Measurements from ENCODE around the gene ZNF804B. TPM values are rescaled to one million over a fixed set of nuclear protein-coding genes. Genes with fewer than 3 reads are reported as not detected.
A peak's percentile ranks its signal among the peaks of the same experiment; 100 is the strongest.

Gene ZNF804B
- 0.09 TPM in 1 of 2 replicates, not detected in the other for total RNA-seq (2011; cell fraction: chromatin; rRNA removed; ENCODE audit: low replicate concordance)
- under 0.01 TPM in 1 of 2 replicates, not detected in the other for total RNA-seq (2011; cell fraction: nucleolus; rRNA removed)
- not detected in 2 replicates for total RNA-seq (2011; cell fraction: nucleoplasm; rRNA removed)
- total RNA-seq (2014; rRNA removed), result 0.08 and 0.09 TPM in 2 replicates
- total RNA-seq (2014; rRNA removed; fragmentation: Illumina TruSeq; extraction: Trizol), result 0.03 TPM in 1 of 2 replicates, not detected in the other
- total RNA-seq (2015; rRNA removed; fragmentation: Illumina TruSeq; extraction: Trizol), result 0.22 and 0.23 TPM in 2 replicates
- 0.04 and 0.07 TPM in 2 replicates for total RNA-seq (2021)
- polyA plus RNA-seq (2011; rRNA removed), result not detected in 2 replicates
- not detected in 2 replicates for polyA plus RNA-seq (2011; cell fraction: cytosol; rRNA removed)
- 0.20 TPM in 1 of 2 replicates, not detected in the other for polyA plus RNA-seq (2011; cell fraction: nucleus; rRNA removed)
- polyA plus RNA-seq (2012), result 0.08 and 0.12 TPM in 2 replicates
- polyA plus RNA-seq (2014; fragmentation: Illumina TruSeq; extraction: Trizol), result not detected in 2 replicates
- polyA plus RNA-seq (2014; fragmentation: Nextera tagmentation; extraction: Ambion mirVana), result not detected
- not detected in 2 replicates for polyA plus RNA-seq (2014; rRNA removed)
- 0.07 TPM in 1 of 2 replicates, not detected in the other for polyA minus RNA-seq (2011; rRNA and poly(A)+ RNA removed)
- polyA minus RNA-seq (2011; cell fraction: cytosol; rRNA and poly(A)+ RNA removed), result not detected in 2 replicates
- polyA minus RNA-seq (2011; cell fraction: nucleus; rRNA and poly(A)+ RNA removed), result 0.13 TPM in 1 of 2 replicates, not detected in the other
- percentile 12 among the genes with signal in this experiment for Bru-seq, nascent RNA
- percentile 11 among the genes with signal in this experiment for BruChase-seq, experiment 1, labeled RNA remaining after a 2-hour chase
- percentile 14 among the genes with signal in this experiment for BruChase-seq, experiment 2, labeled RNA remaining after a 6-hour chase
- long read RNA-seq, experiment 1, result 0 reads
- long read RNA-seq, experiment 2, partial matches to known transcripts, result 0 of 1 reads
- long read RNA-seq, experiment 2, other reads (novel, unspliced or antisense), result 1 of 1 reads
- long read RNA-seq, experiment 3, result 0 reads

- Histone ChIP-seq H3K27me3 (ENCODE audit: control insufficient read depth in 2 of 2, insufficient read depth in 2 of 2, low read length in 2 of 2) (no peaks in the 10 kb centered on the region), H3K4me2 (ENCODE audit: insufficient read depth, low read length) (peak within 1 kb of the TSS; percentile 74), H2AFZ (ENCODE audit: low read depth, low read length) (peak within 1 kb of the TSS; percentile 69), H3K9me1 (ENCODE audit: control insufficient read depth, insufficient read depth, low read length) (no peaks in the 10 kb centered on the region), H3K4me1 (replicated peaks in 1 of 2; ENCODE audit: control insufficient read depth in 2 of 2, insufficient read depth in 2 of 2, low read length in 2 of 2) (peaks cover 3 to 12% of the 10 kb centered on the region in 2 experiments; a peak in 4 of 5 replicates), H3K79me2 (ENCODE audit: control insufficient read depth, insufficient read depth, low read length) (no peaks in the 10 kb centered on the region), H3K9me3 (replicated peaks; ENCODE audit: control insufficient read depth, insufficient read depth, low read depth, low read length) (no peaks in the 10 kb centered on the region), H3K27ac (ENCODE audit: extremely low read depth, low read depth, low read length) (no peak within 1 kb of the TSS), H3K36me3 (ENCODE audit: control insufficient read depth, insufficient read depth, low read length) (no peaks in the 10 kb centered on the region), H4K20me1 (replicated peaks; ENCODE audit: control insufficient read depth, insufficient read depth, low read length) (no peaks in the 10 kb centered on the region), H3K9ac (ENCODE audit: insufficient read depth in 1 of 2, low read depth in 2 of 2, low read length in 2 of 2) (peak within 1 kb of the TSS in 1 of 2 experiments; percentile 91; a peak in 2 of 4 replicates), H3K4me3 (peak within 1 kb of the TSS; percentile 45)
- ChIA-PET CTCF (ENCODE audit: low intra/inter-chr PET ratio) (no interaction called here), POLR2A (interaction anchor here (1.0 kb wide), 1 partner anchor 34 kb away, joined by 3 read pairs; no protein-coding TSS in a partner anchor)
- no TSS peak for BruUV-seq (replicated peaks)
- peak in 2 of 4 experiments; percentile 45 to 52 for DNase-seq (ENCODE audit: extremely low read depth in 1 of 4, low spot score in 3 of 4)
- WGBS (ENCODE audit: insufficient coverage, low coverage, missing lambda C conversion rate), result 3% methylated on average over 54 of the region's 74 CpGs
- in situ Hi-C loops (cut with MboI) (no loop called here), intact Hi-C loops (cut with micrococcal nuclease) (no loop called here)
- FAIRE-seq, result no peak
- peak; percentile 81 for ATAC-seq
- TF ChIP-seq NRF1 (conservative IDR thresholded peaks at IDR 0.05 in 1 of 2, IDR thresholded peaks at IDR 0.05 in 1 of 2) (peak; percentile 65 to 69; a peak in 3 of 4 replicates), HMBOX1 (IDR thresholded peaks at IDR 0.05) (no peak), MAZ (CRISPR knock-in tag; conservative IDR thresholded peaks at IDR 0.05 in 1 of 2, IDR thresholded peaks at IDR 0.05 in 1 of 2) (peak; percentile 38 to 51; a peak in 3 of 4 replicates), ETS2 (tag; IDR thresholded peaks at IDR 0.05; ENCODE audit: borderline replicate concordance, poor library complexity, severe bottlenecking) (no peak), ZNF41 (CRISPR knock-in tag; conservative IDR thresholded peaks at IDR 0.05) (no peak), ZNF830 (CRISPR knock-in tag; IDR thresholded peaks at IDR 0.05) (no peak), ZNF766 (CRISPR knock-in tag; conservative IDR thresholded peaks at IDR 0.05) (peak; percentile 32; the same call in 1 of the 2 replicates)
- TF ChIP-seq, protein P1, sequence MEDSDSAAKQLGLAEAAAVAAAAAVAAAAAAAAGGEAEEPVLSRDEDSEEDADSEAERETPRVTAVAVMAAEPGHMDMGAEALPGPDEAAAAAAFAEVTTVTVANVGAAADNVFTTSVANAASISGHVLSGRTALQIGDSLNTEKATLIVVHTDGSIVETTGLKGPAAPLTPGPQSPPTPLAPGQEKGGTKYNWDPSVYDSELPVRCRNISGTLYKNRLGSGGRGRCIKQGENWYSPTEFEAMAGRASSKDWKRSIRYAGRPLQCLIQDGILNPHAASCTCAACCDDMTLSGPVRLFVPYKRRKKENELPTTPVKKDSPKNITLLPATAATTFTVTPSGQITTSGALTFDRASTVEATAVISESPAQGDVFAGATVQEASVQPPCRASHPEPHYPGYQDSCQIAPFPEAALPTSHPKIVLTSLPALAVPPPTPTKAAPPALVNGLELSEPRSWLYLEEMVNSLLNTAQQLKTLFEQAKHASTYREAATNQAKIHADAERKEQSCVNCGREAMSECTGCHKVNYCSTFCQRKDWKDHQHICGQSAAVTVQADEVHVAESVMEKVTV (CRISPR knock-in tag; IDR thresholded peaks at IDR 0.05), result 0 out of 2 replicates have a peak, but pooled peaks have one; percentile 11
These were observed at the start of gene ZNF804B for GRCh38 chr7:88759230-88760135. Gene ZNF804B, plus strand, starts transcription at chr7:88759700. Its CDS starts 277 bp downstream, at chr7:88759977.

Measured in K562 (cell line).